Measurements from ENCODE around the gene APOBEC2.
A peak's percentile ranks its signal among the peaks of the same experiment; 100 is the strongest.

DNA sequence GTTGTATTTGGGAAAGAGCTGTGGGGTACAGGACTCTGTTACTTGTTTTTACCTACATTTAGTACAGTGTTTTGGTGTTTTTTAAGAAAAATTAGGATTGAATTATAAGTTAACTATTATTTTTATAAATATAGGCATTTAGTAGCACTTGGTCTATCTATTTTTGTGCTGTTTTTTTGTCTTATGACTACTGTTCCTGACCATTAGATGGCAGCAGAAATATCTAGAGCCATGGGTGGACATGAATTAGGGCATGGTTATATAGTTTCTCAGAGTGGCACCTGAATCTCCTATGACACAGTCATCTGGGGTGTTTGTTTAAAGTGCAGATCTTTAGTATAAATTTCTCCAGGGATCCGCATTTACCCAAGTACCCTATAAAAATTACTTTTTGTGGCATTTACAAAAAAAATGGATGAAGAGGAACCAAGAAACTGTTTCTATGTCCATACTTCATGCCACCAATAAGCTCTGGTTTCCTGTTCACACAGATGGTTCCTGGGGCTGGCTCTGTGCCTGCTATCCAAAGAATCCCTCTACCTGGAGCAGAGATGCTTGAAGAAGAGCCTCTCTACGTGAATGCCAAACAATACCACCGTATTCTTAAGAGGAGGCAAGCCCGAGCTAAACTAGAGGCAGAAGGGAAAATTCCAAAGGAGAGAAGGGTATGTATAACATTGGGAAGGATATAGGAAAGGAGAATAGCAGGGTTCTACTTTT lies 39.6 kb downstream of the APOBEC2 start:
- TF ChIP-seq EZH2 (IDR thresholded peaks at IDR 0.05; ENCODE audit: low read length), result no peak
- TF ChIP-seq, protein P1, sequence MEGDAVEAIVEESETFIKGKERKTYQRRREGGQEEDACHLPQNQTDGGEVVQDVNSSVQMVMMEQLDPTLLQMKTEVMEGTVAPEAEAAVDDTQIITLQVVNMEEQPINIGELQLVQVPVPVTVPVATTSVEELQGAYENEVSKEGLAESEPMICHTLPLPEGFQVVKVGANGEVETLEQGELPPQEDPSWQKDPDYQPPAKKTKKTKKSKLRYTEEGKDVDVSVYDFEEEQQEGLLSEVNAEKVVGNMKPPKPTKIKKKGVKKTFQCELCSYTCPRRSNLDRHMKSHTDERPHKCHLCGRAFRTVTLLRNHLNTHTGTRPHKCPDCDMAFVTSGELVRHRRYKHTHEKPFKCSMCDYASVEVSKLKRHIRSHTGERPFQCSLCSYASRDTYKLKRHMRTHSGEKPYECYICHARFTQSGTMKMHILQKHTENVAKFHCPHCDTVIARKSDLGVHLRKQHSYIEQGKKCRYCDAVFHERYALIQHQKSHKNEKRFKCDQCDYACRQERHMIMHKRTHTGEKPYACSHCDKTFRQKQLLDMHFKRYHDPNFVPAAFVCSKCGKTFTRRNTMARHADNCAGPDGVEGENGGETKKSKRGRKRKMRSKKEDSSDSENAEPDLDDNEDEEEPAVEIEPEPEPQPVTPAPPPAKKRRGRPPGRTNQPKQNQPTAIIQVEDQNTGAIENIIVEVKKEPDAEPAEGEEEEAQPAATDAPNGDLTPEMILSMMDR (optimal IDR thresholded peaks at IDR 0.05 in 1 of 3, IDR thresholded peaks at IDR 0.05 in 1 of 3, conservative IDR thresholded peaks at IDR 0.05 in 1 of 3; ENCODE audit: extremely low read depth in 1 of 3, insufficient read depth in 2 of 3, low read length in 3 of 3), result peak in 2 of 3 experiments; percentile 28 to 46
